GM12878 (cell line): ENCODE measurements around the gene PTK6. TPM values are rescaled to one million over a fixed set of nuclear protein-coding genes. Genes with fewer than 3 reads are reported as not detected.

Source experiments
- ATAC-seq: fragments of 200-7000 bp; cut with Tn5 transposase; 3 replicates; pipeline ENCODE4 v1.9.1; 2020; ENCODE audit warnings: mild to moderate bottlenecking, moderate library complexity
- BruUV-seq: library from RNA; stranded (reverse); fragments of 400-500 nt; replicated peaks from 2 replicates; lab custom pipeline; 2021; lab: Mats Ljungman, UMichigan
- CTCF ChIA-PET: fragments of 300-600 bp; sonication (Branson Sonifier 250); formaldehyde crosslinking; extraction: SDS; loops from one replicate; lab custom pipeline; 2021; ENCODE audit warnings: inconsistent platforms; lab: Yijun Ruan, JAX
- POLR2A ChIA-PET: fragments of 350-600 bp; formaldehyde crosslinking; extraction: SDS; loops from one replicate; lab custom pipeline; 2021; ENCODE audit warnings: inconsistent platforms; lab: Charles Lee
- RAD21 ChIA-PET: fragments of 300-600 bp; sonication (Branson Sonifier 250); formaldehyde crosslinking; loops from one replicate; lab custom pipeline; 2023; ENCODE audit warnings: antibody characterized with exemption; ENCODE audit not compliant: unreplicated experiment; lab: Charles Lee
- SMC1A ChIA-PET: fragments of 300-600 bp; sonication (Branson Sonifier 250); formaldehyde crosslinking; loops from one replicate; lab custom pipeline; 2023; ENCODE audit not compliant: unreplicated experiment, uncharacterized antibody; lab: Charles Lee
- DNase-seq: peaks from one replicate; pipeline ENCODE4 v3.0.0-alpha.2; 2011; ENCODE audit warnings: low read depth, low spot score
- FAIRE-seq: peaks from 3 replicates; lab custom pipeline; 2011; peaks lifted over from hg19 to GRCh38; lab: Jason Lieb, UNC
- H2AFZ ChIP-seq: 2 replicates; pipeline ENCODE4 v1.6.0; 2011; ENCODE audit warnings: low read depth, low read length, control low read depth; ENCODE audit not compliant: control insufficient read depth
- H3K27ac ChIP-seq: 2 replicates; pipeline ENCODE4 v1.5.1; 2011; ENCODE audit warnings: control low read depth; ENCODE audit not compliant: control insufficient read depth, insufficient read depth
- H3K27me3 ChIP-seq, 2 experiments: replicated peaks in 1 of 2; 2 replicates each; pipeline versions ENCODE4 v1.6.0 to v1.6.1; 2011; ENCODE audit warnings: low read length in 1 of 2; ENCODE audit not compliant: control insufficient read depth in 2 of 2, insufficient read depth in 2 of 2
- H3K36me3 ChIP-seq, 2 experiments: 2 replicates each; pipeline ENCODE4 v1.5.1; 2011; ENCODE audit warnings: low read length in 1 of 2; ENCODE audit not compliant: control insufficient read depth in 2 of 2, insufficient read depth in 2 of 2
- H3K4me1 ChIP-seq: 2 replicates; pipeline ENCODE4 v1.6.1; 2011; ENCODE audit warnings: mild to moderate bottlenecking, low read length, moderate library complexity, mixed read lengths; ENCODE audit not compliant: control insufficient read depth, insufficient read depth
- H3K4me2 ChIP-seq: 2 replicates; pipeline ENCODE4 v1.6.0; 2011; ENCODE audit warnings: control low read depth; ENCODE audit not compliant: control insufficient read depth, insufficient read depth
- H3K4me3 ChIP-seq: fragments of 200-600 bp; sonication (generic); 2 replicates; pipeline ENCODE4 v1.5.1; 2016
- H3K79me2 ChIP-seq: 2 replicates; pipeline ENCODE4 v1.6.0; 2011; ENCODE audit warnings: low read length; ENCODE audit not compliant: control insufficient read depth, insufficient read depth
- H3K9ac ChIP-seq: 2 replicates; pipeline ENCODE4 v1.8.0; 2011; ENCODE audit warnings: low read length, control low read depth, mixed read lengths; ENCODE audit not compliant: control insufficient read depth, insufficient read depth
- H3K9me3 ChIP-seq: replicated peaks from 3 replicates; pipeline ENCODE4 v1.5.1; 2011; ENCODE audit warnings: mild to moderate bottlenecking, low read length; ENCODE audit not compliant: control insufficient read depth, insufficient read depth
- H4K20me1 ChIP-seq: 2 replicates; pipeline ENCODE4 v1.6.0; 2011; ENCODE audit not compliant: control insufficient read depth, insufficient read depth
- CBX3 ChIP-seq: fragments of 200-600 bp; sonication (generic); IDR thresholded peaks from 2 replicates; pipeline ENCODE4 v1.6.1; 2016; ENCODE audit warnings: low read depth, borderline replicate concordance
- CREM ChIP-seq: IDR thresholded peaks from 2 replicates; pipeline ENCODE4 v1.6.1; 2014; ENCODE audit warnings: antibody characterized with exemption, low read depth
- FOS ChIP-seq: IDR thresholded peaks from 3 replicates; pipeline ENCODE4 v1.6.1; 2011; ENCODE audit warnings: borderline replicate concordance; ENCODE audit not compliant: insufficient read length; ENCODE audit errors: extremely low read depth
- HDAC2 ChIP-seq: fragments of 200-600 bp; sonication (generic); IDR thresholded peaks from 2 replicates; pipeline ENCODE4 v1.6.1; 2017
- NBN ChIP-seq: fragments of 450-650 bp; IDR thresholded peaks from 2 replicates; pipeline ENCODE4 v1.6.1; 2016
- POLR2A ChIP-seq: IDR thresholded peaks from 2 replicates; pipeline ENCODE4 v1.6.1; 2011; ENCODE audit warnings: low read depth, mild to moderate bottlenecking, low read length
- RUNX3 ChIP-seq: IDR thresholded peaks from 2 replicates; pipeline ENCODE4 v1.6.1; 2012; ENCODE audit warnings: low read length, inconsistent platforms
- TAF1 ChIP-seq: IDR thresholded peaks from 2 replicates; pipeline ENCODE4 v1.6.1; 2011; ENCODE audit warnings: mild to moderate bottlenecking, low read depth, low read length, borderline replicate concordance
- TCF7 ChIP-seq: IDR thresholded peaks from 2 replicates; pipeline ENCODE4 v1.6.1; 2014; ENCODE audit warnings: antibody characterized with exemption, borderline replicate concordance
- YY1 ChIP-seq: IDR thresholded peaks from 2 replicates; pipeline ENCODE4 v1.6.1; 2011; ENCODE audit warnings: low read depth, mild to moderate bottlenecking, low read length
- ZBED1 ChIP-seq: IDR thresholded peaks from 2 replicates; pipeline ENCODE4 v1.6.1; 2016; ENCODE audit warnings: borderline replicate concordance
- WGBS: methylation state at CpG from one replicate; pipeline ENCODE4 v1.1.6; 2016; ENCODE audit warnings: low lambda C conversion rate; ENCODE audit not compliant: insufficient replicate concordance, insufficient coverage; ENCODE audit errors: missing lambda C conversion rate; 5-methylcytosine and 5-hydroxymethylcytosine counted together
- in situ Hi-C: fragments of 300-500 bp; cut with MboI; formaldehyde crosslinking; loops from 9 replicates; pipeline ENCODE4 v1.14.3; 2018; ENCODE audit warnings: mixed read lengths
- intact Hi-C: fragments of 100-400 bp; cut with micrococcal nuclease; formaldehyde crosslinking; loops from one replicate; pipeline ENCODE4 v1.14.2; 2022; ENCODE audit not compliant: unreplicated experiment
- polyA plus RNA-seq, 11 experiments: library from polyadenylated mRNA; depleted of rRNA in 4 of 11; unstranded in 6 of 11; stranded (reverse) in 5 of 11; fragments of >200 nt; fragmentation: Nextera tagmentation in 4 of 11; fragmentation: Illumina TruSeq in 1 of 11; extraction: Ambion mirVana in 4 of 11; extraction: Trizol in 1 of 11; gene quantifications; 1 replicate in 1 of 11; 2 replicates in 10 of 11; pipeline versions ENCODE4 v1.2.1 to v1.2.3, GENCODE V29; 2011 to 2016; ENCODE audit warnings: inconsistent platforms in 2 of 11, missing spikeins in 2 of 11, low read depth in 1 of 11
- total RNA-seq, 4 experiments: library from RNA; depleted of rRNA in 3 of 4; stranded (reverse); fragments of >200 nt in 3 of 4; fragmentation: Illumina TruSeq in 1 of 4; extraction: Trizol in 1 of 4; gene quantifications; 2 replicates each; pipeline versions ENCODE4 v1.2.1 to v1.2.3, GENCODE V29; 2013 to 2021
- TF ChIP-seq, protein P1 (sequence below): fragments of 450-650 bp; IDR thresholded peaks from 2 replicates; pipeline ENCODE4 v1.6.1; 2017; ENCODE audit warnings: mild to moderate bottlenecking
- TF ChIP-seq, protein P2 (sequence below), 3 experiments: IDR thresholded peaks in 2 of 3; conservative IDR thresholded peaks in 1 of 3; 2 replicates each; pipeline ENCODE4 v1.5.1; 2011; ENCODE audit warnings: low read depth in 3 of 3, low read length in 3 of 3, mild to moderate bottlenecking in 3 of 3, control low read depth in 2 of 3, moderate library complexity in 2 of 3, inconsistent platforms in 1 of 3, mixed read lengths in 1 of 3; ENCODE audit not compliant: control insufficient read depth in 2 of 3, insufficient read depth in 1 of 3; ENCODE audit errors: extremely low read depth in 1 of 3
- TF ChIP-seq, protein P3 (sequence below): fragments of 450-650 bp; formaldehyde crosslinking; IDR thresholded peaks from 2 replicates; pipeline ENCODE4 v1.4.0; 2022; ENCODE audit warnings: mild to moderate bottlenecking, moderate library complexity

The PTK6 gene
- total and polyA plus RNA-seq, 10 of the 15 experiments (the other 5 are each of a cell fraction or from before 2014, with no cell fraction given): 0.02 to 0.21 (median 0.09) TPM; not detected in 3

DNA sequence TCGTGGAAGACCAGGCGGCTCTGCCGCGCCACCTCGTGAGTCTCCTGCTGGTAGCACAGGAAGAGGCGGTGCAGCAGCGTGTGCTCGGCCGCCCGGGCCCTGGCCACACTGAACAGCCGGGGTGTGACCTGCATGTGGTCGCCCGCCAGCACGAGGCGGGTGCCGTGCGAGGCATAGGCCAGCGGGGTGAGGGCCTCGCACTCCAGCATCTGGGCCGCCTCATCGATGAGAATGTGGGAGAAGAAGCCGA, 29.9 kb upstream of the PTK6 start:
- ChIA-PET POLR2A (interaction anchor here (1.4 to 1.6 kb wide), 2 partner anchors 14 to 60 kb away, joined by 3 to 8 read pairs; partner anchors contain the start of gene GMEB2), RAD21 (no interaction called here), SMC1A (no interaction called here), CTCF (interaction anchor here (2.3 kb wide), 1 partner anchor 30 kb away, joined by 5 read pairs; the partner anchor contains the start of gene PTK6)
- Histone ChIP-seq H3K27me3 (no peaks in the 10 kb centered on the region), H3K36me3 (no peaks in the 10 kb centered on the region), H3K9me3 (no peaks in the 10 kb centered on the region; the same call in 2 of the 3 replicates), H2AFZ (no peak overlapping the region), H3K4me3 (no peak overlapping the region), H3K9ac (no peak overlapping the region), H4K20me1 (no peaks in the 10 kb centered on the region), H3K4me1 (peaks cover 24% of the 10 kb centered on the region), H3K79me2 (no peaks in the 10 kb centered on the region), H3K27ac (no peak overlapping the region), H3K4me2 (peak overlapping the region; percentile 82; the same call in 1 of the 2 replicates)
- ATAC-seq: no peak
- no peak for DNase-seq
- intact Hi-C loops (no loop called here), in situ Hi-C loops (no loop called here)
- BruUV-seq: no TSS peak
- no peak for FAIRE-seq
- 35% methylated on average over 20 of the region's 22 CpGs for WGBS
- TF ChIP-seq CREM (no peak), RUNX3 (no peak), CBX3 (no peak), POLR2A (0 out of 2 replicates have a peak, but pooled peaks have one; percentile 51), ZBED1 (no peak), HDAC2 (no peak), NBN (no peak), FOS (no peak), TAF1 (no peak), YY1 (0 out of 2 replicates have a peak, but pooled peaks have one; percentile 9), TCF7 (no peak)
- TF ChIP-seq, protein P1, sequence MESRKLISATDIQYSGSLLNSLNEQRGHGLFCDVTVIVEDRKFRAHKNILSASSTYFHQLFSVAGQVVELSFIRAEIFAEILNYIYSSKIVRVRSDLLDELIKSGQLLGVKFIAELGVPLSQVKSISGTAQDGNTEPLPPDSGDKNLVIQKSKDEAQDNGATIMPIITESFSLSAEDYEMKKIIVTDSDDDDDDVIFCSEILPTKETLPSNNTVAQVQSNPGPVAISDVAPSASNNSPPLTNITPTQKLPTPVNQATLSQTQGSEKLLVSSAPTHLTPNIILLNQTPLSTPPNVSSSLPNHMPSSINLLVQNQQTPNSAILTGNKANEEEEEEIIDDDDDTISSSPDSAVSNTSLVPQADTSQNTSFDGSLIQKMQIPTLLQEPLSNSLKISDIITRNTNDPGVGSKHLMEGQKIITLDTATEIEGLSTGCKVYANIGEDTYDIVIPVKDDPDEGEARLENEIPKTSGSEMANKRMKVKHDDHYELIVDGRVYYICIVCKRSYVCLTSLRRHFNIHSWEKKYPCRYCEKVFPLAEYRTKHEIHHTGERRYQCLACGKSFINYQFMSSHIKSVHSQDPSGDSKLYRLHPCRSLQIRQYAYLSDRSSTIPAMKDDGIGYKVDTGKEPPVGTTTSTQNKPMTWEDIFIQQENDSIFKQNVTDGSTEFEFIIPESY: 0 out of 2 replicates have a peak, but pooled peaks have one; percentile 88
- TF ChIP-seq, protein P2, sequence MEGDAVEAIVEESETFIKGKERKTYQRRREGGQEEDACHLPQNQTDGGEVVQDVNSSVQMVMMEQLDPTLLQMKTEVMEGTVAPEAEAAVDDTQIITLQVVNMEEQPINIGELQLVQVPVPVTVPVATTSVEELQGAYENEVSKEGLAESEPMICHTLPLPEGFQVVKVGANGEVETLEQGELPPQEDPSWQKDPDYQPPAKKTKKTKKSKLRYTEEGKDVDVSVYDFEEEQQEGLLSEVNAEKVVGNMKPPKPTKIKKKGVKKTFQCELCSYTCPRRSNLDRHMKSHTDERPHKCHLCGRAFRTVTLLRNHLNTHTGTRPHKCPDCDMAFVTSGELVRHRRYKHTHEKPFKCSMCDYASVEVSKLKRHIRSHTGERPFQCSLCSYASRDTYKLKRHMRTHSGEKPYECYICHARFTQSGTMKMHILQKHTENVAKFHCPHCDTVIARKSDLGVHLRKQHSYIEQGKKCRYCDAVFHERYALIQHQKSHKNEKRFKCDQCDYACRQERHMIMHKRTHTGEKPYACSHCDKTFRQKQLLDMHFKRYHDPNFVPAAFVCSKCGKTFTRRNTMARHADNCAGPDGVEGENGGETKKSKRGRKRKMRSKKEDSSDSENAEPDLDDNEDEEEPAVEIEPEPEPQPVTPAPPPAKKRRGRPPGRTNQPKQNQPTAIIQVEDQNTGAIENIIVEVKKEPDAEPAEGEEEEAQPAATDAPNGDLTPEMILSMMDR (IDR thresholded peaks at IDR 0.05 in 2 of 3, conservative IDR thresholded peaks at IDR 0.05 in 1 of 3; ENCODE audit: control insufficient read depth in 2 of 3, extremely low read depth in 1 of 3, insufficient read depth in 1 of 3, low read depth in 3 of 3, low read length in 3 of 3): no peak
- TF ChIP-seq, protein P3, sequence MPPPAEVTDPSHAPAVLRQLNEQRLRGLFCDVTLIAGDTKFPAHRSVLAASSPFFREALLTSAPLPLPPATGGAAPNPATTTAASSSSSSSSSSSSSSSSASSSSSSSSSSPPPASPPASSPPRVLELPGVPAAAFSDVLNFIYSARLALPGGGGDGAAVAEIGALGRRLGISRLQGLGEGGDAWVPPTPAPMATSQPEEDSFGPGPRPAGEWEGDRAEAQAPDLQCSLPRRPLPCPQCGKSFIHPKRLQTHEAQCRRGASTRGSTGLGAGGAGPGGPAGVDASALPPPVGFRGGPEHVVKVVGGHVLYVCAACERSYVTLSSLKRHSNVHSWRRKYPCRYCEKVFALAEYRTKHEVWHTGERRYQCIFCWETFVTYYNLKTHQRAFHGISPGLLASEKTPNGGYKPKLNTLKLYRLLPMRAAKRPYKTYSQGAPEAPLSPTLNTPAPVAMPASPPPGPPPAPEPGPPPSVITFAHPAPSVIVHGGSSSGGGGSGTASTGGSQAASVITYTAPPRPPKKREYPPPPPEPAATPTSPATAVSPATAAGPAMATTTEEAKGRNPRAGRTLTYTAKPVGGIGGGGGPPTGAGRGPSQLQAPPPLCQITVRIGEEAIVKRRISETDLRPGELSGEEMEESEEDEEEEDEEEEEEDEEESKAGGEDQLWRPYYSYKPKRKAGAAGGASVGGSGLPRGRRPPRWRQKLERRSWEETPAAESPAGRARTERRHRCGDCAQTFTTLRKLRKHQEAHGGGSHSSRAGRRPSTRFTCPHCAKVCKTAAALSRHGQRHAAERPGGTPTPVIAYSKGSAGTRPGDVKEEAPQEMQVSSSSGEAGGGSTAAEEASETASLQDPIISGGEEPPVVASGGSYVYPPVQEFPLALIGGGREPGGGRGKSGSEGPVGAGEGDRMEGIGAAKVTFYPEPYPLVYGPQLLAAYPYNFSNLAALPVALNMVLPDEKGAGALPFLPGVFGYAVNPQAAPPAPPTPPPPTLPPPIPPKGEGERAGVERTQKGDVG (CRISPR knock-in tag): no peak
